ENCODE results near the gene PGLYRP1.

GRCh38 chr19:46052896-46053295 lies 30.0 kb upstream of the PGLYRP1 start:
- TF ChIP-seq CTCF (IDR thresholded peaks at IDR 0.05) = no peak
- TF ChIP-seq POLR2A (IDR thresholded peaks at IDR 0.05) = no peak
